ENCODE measurements around the gene FBXO31.

DNA sequence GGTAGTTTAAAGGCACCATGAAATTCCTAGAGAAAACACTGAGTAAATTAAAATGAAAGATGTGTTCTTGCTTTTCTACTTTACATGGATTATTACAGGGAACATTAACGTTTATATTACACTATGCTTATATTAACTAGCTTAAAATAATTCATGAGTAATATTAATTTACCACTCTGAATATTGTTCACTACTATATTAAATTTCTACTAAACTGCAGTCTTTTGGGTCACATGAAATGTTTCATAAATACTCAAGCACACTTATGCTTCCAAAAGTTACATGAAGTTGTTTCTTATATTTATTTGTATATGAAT is 5.2 kb upstream of the FBXO31 start:
- TF ChIP-seq, protein P1, sequence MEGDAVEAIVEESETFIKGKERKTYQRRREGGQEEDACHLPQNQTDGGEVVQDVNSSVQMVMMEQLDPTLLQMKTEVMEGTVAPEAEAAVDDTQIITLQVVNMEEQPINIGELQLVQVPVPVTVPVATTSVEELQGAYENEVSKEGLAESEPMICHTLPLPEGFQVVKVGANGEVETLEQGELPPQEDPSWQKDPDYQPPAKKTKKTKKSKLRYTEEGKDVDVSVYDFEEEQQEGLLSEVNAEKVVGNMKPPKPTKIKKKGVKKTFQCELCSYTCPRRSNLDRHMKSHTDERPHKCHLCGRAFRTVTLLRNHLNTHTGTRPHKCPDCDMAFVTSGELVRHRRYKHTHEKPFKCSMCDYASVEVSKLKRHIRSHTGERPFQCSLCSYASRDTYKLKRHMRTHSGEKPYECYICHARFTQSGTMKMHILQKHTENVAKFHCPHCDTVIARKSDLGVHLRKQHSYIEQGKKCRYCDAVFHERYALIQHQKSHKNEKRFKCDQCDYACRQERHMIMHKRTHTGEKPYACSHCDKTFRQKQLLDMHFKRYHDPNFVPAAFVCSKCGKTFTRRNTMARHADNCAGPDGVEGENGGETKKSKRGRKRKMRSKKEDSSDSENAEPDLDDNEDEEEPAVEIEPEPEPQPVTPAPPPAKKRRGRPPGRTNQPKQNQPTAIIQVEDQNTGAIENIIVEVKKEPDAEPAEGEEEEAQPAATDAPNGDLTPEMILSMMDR (IDR thresholded peaks at IDR 0.05): no peak
- TF ChIP-seq POLR2A (IDR thresholded peaks at IDR 0.05) (no peak), POLR2AphosphoS5 (IDR thresholded peaks at IDR 0.05) (no peak)
